Hippocampal formation (tissue), 2 donors: ENCODE data around the gene SUGP1.
"Not testable (repeated sequence)": the region's sequence is repeated elsewhere in the genome, so short reads cannot be mapped to it uniquely, and the experiment has no call there.

Experiments used
- DNase-seq, 2 donors: peaks; one replicate each; lab custom pipeline; 2025; lab: John Stamatoyannopoulos, UW

SUGP1 gene

DNA sequence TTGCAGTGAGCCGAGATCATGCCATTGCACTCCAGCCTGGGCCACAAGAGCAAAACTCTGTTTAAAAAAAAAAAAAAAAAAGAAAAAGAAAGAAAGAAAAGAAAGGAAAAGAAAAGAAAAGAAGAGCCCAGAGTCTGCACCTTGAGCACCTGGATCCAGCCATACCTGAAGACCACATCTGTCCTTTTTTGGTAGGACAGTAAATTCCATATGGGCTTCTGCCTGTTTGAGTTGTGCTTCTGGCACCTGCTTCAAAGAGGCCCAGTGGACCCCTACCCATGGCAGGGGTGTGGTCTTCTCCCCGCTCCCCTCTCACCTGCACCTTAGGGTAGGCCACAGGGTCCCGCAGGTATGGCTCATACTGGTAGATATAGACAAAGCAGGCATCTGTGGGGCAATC, 53.0 kb downstream of the SUGP1 start:
- DNase-seq: no peak

DNA sequence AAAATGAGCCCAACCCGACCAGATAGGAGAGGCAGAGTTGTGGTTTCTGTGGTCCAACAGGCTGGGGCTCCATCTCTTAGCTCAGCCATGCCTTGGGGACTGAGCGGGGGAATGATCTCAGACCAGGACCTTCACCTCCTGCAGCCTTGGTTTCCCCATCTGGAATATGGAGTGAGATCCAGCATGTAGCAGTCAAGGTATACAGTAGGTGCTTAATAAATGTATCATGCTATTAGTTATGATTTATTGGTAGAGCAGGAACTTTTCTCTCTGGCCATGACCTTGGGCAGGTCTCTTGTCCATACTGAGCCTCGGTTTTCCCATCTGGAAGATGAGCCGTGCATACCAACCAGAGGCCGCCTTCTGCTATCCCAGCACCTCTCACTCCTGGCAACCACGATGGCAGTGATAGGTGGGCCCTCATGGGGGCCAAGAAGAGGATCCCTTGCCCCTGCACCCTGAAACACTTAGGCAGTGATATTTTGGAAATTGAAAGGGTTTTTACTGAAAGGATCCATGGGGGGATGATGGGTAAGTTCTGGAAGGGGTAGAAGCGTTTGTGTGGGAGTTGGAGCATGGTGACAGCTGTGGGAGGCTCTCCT, 56.3 kb downstream of the SUGP1 start:
- no peak for DNase-seq

DNA sequence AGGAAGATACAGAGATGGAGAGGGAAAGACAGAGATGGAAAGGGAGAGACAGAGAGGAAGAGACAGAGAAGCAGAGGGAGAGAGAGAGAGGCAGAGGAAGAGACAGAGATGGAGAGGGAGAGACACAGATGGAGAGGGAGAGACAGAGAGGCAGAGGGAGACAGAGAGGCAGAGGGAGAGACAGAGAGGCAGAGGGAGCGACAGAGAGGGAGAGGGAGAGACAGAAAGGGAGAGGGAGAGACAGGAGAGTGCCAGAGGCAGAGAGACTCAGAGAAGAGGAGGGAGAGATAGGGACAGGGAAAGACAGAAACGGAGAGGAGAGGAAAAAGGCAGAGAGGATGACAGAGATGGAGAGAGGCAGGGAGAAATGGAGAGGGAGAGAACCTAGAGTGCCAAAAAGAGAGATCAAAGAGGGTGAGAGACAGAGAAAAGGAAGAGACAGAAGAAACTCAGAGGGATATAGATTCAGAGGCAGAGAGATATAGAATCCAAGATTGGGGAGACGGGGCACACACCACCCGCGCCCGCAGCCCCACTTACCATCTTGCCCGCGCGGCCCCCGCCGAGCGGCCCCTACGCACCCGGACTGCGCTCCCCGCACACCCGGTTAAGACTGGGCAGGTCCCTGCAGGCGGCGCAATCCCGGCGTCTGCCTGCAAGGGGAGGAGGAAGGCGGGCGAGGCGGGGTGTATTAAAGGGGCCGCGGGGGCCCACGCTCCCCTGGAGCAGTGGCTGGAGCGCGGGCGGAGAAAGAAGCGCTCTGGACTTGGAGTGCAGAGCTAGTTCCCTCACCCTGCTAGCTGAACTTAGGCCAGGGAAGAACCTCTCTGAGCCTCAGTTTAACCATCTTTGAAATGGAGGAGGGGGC, 57.9 kb downstream of the SUGP1 start:
- no peak for DNase-seq

DNA sequence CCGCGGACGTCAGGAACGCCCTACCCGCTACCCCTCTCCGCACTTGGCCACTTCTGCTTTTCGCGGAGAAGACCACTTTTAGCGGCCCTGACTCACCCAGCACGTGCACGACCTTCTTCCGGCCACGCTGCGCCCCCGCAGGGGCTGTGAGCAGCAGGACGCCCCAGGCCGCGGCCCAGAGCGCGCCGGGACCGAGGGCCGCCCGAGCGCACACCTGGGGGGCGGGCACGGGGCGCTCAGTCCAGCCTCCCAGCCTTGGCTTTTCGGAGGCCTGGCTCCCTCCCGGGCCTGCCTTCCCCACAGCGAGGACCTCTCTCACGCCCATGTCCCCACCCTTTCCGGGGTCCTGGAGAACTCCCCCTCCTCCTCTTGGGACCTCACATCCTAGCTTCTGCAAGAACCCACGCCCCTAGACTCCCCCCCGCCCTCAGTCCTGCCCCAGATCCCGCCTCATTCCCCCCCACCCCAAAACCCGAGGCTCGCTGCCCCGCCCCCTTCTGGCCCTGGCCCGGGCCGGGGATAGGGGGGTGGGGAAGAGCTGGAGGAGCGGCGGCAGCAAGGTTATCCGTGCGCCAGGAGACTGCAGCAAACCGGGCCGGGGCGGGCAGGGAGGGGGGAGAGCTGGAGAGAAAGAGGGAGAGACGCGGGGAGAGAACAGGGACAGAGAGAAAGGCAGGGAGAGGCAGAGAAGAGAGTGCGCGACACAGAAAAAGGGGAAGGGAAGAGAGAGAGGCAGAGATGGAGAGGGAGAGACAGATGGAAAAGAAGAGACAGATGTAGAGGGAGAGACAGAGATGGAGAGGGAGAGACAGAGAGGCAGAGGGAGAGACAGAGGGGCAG, 58.7 kb downstream of the SUGP1 start:
- no peak for DNase-seq

DNA sequence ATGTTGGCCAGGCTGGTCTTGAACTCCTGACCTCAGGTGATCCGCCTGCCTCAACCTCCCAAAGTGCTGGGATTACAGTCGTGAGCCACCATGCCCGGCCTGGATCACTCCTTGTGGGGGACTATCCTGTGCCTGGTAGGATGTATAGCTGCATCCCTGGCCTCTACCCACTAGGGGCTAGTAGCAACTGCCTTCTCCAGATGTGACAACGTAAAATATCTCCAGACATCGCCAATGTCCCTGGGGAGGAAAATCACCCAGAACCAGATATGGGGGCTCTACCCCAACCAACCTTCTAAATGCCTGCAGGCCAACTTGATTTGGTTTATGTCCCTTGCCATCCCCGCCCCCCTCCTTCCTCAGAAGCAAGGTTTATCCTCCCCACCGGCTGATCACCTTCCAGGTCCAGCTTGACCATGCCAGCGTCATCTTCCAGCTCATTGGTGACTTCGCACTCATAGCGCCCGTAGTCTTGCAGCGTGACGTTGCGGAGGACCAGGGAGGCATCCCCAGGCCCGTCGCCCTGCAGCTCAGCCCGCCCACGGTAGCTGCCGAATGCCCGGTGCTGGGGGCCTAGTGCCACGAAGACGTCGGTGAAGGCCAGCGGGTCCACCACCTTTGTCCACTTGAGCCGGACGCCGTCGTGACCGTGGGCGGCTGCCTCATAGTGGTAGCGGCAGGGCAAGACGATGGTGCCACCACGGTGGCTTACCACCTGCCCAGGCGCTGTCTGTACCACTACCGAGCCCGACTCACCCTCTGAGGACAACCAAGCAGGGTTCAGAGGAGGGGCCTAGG, 59.7 kb downstream of the SUGP1 start:
- DNase-seq: no peak

DNA sequence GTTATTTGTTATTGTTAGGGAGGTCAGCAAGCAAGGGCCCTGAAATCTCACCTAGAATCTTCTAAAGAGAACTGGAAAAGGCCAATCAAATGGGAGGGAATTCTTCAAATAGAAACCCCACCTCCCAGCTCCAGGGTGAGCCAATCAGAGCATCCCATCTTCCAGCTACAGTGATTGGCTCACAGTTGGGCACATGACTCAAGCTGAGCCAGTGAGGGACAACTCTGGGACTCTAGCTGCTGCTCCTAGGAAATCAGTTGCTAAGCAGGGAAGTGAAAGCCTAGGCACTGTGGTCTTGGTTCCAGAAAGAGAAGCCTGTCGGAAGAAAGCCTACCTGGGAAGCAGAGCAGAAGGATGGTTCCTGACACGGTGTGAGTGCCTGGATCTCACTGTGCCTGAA, 60.6 kb downstream of the SUGP1 start:
- DNase-seq: peak in 1 of 2 donors; percentile 2

DNA sequence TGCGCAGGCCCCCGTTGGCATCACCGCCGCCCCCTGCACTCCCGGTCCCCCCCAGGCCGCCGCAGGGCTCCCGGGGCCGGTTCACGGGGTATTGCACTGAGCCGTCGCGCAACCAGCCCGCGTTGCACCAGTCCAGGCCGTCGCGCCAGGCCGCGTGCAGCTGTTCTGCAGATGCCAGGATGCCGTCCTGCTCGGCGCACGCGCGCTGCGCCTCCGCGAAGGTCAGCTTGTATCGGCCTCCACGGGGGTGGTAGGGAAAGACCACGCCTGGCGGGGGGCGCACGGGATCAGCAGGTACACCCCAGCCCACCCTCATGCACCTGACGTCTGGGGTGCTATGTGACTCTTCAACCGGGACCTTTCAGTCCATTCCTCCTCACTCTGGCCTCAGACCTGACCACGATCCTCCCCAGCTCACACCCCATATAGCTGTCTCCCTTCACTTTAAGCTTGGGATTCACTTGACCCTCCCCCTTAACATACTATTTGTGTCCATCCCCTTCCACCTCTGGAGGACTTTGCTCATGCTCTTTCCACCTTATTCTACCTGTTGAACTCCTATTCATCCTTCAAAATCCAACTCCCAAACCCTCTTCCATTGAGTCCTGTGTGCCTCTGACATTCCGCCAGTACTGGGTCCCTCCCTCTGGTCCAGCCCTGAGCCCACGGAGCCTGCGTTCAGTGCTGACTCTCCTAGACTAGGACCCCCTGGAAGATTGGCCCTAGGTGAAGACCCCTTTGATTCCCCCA, 61.5 kb downstream of the SUGP1 start:
- no peak for DNase-seq

DNA sequence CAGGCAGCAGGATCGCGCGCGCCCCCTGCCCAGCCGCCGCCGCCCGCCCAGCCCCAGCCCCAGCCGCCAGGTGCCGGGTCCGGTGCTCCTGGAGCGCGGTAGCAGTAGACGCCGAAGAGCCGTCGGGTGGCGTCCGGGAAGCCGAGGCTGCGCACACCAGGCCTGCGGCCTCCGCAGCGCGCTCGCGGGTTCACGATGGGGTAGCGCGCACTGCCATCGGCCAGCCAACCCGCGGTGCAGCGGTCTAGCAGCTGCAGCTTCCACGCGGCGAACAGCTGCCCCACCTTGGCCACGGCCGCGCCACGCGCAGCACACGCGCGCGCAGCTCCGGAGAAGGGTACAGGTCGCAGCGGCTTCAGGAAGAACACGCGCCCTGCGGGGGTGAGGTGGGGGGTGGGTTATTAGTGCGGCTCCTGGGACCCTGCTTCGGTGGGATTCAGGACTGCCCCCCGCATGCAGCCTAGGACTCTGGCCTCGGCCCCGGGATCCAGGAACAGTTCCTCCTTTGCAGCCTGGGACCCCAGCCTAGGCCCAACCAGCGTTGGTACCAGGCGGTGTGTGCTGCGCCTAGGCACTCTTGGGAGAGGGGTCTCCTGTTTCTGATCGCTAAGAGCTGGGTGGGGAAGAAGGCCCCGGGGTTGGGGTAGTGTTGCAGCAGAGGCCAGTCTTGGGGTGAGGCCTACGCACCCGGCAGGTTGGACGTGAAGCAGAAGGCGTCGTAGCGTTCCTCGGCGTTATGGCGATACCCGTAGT, 62.3 kb downstream of the SUGP1 start:
- no peak for DNase-seq

DNA sequence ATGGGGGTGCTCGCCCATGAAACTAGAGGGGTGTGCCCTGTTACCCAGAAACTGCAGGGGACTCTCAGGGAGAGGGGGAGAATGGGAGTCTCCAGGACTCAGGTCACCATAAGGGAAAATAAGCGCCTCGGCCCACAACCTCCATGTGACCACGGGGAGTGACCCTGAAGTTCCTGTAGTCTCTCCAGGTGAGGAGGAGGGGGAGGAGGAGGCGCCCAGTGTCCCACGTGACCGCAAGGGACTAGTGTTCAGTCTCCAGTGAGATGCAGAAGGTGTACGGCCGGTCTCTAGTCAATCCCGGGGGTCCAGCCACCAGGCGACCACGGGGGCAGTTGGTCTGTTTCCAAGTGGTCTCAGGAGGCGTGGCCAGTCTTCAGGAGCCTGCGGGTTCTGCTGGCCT, 63.2 kb downstream of the SUGP1 start:
- no peak for DNase-seq

DNA sequence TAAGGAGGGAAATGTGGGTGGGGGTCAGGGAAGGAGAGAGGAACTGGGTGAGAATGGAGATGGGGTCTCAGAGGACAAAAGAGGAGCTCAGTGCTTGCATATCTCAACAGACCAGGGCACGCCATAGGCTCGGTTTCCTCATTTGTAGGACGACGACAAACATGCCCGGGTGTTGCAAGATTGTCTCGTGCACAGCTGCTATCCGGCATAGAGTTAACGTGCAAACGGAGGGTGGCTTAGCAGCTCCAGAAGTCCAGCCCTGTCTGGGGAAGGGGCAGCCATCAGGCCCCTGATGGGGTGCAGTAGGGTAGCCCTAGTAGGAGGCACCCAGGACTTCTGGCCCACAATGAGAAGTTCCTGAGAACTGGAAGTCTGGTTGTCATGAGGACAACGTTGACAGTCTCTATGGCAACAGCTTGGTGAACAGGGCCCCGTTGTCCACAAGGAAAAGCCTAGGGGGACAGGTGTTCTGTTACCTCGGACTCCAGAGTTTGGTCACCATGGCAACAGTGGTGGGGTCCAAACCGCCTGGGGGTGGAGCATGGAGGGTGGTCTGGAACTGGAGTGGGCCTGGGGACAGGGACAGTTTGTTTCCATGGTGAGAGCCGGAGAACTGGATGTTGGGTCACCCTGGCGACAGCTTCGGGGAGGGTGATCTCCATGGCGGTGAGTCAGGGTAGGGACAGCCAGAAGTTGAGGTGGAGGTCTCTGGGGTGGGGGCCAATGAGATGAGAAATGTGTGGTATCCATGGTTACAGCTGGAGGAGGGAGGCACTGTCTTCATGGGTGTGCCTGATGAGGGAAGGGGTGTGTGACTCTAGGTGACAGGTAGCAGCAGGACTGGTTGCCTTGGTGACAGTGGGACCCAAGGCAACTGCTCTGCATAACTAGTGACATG, 64.0 kb downstream of the SUGP1 start:
- DNase-seq: no peak

DNA sequence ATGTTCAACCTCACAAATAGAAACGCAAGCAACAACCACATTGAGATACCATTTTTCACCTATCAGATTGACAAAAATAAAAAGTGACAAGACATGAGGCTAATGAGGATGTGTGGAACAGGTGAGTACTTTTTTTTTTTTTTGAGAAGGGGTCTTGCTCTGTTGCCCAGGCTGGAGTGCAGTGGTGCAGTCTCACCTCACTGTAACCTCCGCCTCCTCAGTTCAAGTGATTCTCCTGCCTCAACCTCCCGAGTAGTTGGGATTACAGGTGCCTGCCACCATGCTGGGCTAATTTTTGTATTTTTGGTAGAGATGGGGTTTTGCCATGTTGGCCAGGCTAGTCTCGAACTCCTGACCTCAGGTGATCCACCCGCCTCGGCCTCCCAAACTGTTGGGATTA, 66.9 kb downstream of the SUGP1 start:
- DNase-seq: not testable (repeated sequence)

DNA sequence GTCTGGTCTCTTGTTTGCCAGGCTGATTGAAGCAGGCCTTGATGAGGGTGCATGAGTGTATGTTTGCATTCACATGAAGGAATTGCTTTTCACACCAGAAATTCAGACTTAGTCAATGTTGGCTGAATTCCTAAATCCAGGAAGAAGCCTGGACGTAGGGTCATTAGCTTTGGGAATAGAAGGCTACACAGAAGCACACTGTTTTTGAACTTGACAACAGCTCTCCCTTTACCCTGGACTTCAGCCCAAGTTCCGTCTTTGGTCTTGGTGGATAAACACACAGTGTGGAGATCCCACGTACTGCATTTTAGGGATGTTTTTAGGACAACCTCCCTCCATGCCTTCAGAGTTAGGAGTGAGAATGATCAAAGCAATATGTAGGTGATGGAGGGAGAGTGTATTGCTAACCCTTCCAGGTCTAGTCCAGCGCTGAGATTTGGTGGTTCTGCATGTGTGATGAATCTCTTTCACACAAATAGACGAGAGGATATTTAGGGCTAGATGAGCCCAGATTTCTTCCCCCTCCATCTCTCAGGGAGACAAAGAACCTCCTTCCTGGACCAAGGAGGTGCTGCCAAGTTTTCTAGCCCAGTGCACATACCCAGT, 70.0 kb downstream of the SUGP1 start:
- DNase-seq: no peak

DNA sequence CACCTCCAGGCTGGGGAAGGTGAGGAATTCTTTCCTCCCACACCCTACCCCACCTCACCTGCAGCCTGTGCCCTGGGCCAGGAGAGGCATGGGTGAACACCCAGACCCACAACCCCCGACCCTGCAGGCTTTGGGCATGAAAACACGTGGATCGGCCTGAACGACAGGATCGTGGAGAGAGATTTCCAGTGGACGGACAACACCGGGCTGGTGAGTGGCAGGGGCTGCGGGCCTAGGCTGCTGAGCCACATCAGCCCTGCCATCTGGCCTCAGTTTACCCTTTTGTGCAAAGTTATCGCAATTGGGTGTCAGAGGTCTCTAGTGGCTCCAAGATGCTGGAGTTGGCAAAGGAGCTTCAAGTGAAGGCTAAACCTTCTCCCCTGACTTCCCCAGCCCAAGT, 79.8 kb downstream of the SUGP1 start:
- DNase-seq: no peak

DNA sequence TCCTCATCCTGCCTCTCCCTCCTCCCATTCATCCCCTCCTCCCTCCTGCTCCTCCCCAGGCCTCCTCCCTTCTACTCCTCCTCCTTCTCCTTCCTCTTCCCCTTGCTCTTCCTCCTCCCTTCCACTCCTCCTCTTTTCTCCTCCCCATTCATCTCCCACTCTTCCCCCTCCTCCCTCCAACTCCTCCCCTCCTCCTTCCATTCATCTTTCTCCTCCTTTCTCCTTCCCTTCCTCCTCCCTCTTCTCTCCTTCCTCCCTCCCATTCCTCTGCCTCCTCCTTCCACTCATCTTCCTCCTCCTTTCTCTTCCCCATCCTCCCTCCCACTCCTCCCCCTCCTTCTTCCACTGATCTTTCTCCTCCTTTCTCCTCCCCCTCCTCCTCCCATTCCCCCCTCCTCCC, 80.6 kb downstream of the SUGP1 start:
- DNase-seq: no peak

DNA sequence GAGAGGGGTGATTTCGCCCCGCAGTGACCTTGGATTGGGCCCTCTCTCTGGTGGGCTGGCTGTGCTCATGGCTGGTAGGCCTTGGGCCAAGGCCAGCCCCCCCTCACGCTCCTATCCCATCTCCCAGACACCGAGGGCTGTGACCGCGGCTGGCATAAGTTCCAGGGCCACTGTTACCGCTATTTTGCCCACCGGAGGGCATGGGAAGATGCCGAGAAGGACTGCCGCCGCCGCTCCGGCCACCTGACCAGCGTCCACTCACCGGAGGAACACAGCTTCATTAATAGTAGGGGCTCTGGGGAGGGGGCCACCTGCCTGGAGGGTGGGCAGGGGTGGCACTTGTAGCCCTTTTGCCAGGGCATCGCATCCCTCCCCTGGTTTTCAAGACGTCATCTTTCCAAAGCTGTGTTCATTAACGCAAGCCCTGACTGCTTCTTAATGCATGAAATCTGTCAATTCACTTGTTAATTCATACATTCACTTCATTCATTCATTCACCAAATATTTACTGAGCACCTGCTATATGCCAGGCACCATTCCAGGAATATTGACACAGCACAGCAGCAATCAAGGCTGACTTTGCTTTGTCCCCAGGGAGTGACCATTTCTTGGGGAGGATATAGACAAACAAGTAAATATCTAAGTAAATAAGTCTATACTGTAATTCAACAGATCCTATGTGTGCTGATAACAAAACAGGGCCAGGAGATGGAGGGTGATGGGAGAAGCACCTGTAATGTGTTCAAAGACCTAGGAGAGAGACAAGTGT, 82.0 kb downstream of the SUGP1 start:
- DNase-seq: no peak

DNA sequence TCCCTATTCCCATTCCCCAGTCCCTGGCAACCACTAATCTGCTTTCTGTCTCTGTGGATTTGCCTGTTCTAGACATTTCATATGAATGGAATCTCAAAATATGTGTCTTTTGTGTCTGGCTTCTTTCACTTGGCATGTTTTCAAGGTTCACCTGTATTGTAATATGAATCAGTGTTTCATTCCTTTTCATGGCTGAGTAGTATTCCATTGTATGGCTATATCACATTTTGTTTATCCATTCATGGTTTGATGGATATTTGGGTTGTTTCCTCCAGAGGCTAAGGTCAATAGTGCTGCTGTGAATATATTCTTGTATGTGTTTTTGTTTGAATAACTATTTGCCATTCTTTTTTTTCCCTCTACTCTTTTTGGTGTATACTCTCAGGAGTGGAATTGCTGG, 84.1 kb downstream of the SUGP1 start:
- DNase-seq: no peak

DNA sequence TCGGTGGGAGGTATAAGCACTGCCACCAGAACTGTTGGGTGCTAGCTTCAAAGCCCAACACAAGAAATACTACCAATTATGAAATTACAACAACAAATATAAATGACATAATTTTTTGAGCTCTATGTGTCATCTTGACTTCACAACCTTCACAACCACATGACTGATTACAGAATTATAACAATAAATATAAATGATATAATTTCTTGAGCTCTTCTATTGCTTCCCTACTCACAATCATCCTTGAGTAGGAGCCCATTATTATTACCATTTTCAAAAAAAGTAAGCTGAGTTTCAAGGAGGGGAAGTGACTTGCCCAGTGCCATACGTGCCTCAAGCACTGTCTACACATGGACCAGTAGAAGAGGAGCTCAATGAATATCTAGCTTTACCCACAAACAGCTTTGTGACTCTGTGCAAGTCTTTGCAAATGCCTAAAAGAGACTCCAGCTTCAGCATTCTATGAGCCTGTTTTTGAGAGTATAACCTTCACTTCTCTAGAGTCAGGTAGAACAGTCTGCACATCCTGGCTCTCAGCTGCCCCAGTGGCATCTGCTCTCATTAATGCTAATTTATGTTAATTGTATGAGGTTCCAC, 86.0 kb downstream of the SUGP1 start:
- DNase-seq: no peak

DNA sequence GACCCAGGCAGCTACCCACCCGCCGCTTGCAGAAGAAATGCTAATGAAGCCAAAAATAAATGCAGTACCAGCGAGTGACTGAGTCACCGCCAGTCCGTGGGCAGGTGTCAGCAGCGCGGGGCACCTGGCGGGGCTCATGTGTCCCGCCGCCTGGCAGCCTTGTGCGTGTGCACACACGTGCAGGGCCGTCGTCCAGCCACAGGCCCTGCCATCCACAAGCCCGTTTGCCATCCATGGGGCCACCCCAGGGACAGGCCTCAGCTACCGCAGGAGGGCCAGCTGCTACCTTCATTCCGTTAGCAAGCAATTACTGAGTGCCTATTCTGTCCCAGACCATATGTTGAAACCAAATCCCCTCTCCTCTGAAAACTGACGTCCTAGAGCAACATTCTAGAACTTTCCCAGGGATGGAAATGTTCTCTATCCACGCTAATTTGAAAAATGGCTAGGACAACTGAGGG, 88.0 kb downstream of the SUGP1 start:
- no peak for DNase-seq
